Neural cell (in vitro differentiated cells): ENCODE results near the gene SPC24. TPM values are rescaled to one million over a fixed set of nuclear protein-coding genes. Genes with fewer than 3 reads are reported as not detected.

Experiments used
- H2AFZ ChIP-seq: fragments of 200-600, 300-800 bp; sonication (generic), shearing (Covaris generic); 2 replicates; pipeline ENCODE4 v1.6.0; 2014; ENCODE audit warnings: low read depth, mild to moderate bottlenecking, antibody characterized with exemption, low read length, moderate library complexity
- H3F3A ChIP-seq: fragments of 200-600 bp; shearing (Covaris generic); 2 replicates; pipeline ENCODE4 v1.6.1; 2016; ENCODE audit warnings: mild to moderate bottlenecking, moderate library complexity, mixed read lengths, antibody characterized with exemption, low read length; ENCODE audit not compliant: insufficient read depth, poor library complexity, severe bottlenecking
- H3K27ac ChIP-seq: fragments of 200-600, 300-800 bp; sonication (generic), shearing (Covaris generic); 2 replicates; pipeline ENCODE4 v1.5.1; 2014; ENCODE audit warnings: mild to moderate bottlenecking, low read length, moderate library complexity
- H3K27me3 ChIP-seq: fragments of 300-800, 200-600 bp; sonication (generic), shearing (Covaris generic); 2 replicates; pipeline ENCODE4 v1.6.0; 2014; ENCODE audit warnings: mild to moderate bottlenecking, low read depth, low read length, moderate library complexity; ENCODE audit not compliant: insufficient read depth
- H3K36me3 ChIP-seq: fragments of 300-800, 200-600 bp; sonication (generic), shearing (Covaris generic); 2 replicates; pipeline ENCODE4 v1.5.1; 2014; ENCODE audit warnings: mild to moderate bottlenecking, antibody characterized with exemption, low read length, moderate library complexity; ENCODE audit not compliant: insufficient read depth
- H3K4me2 ChIP-seq: fragments of 300-800, 200-600 bp; sonication (generic), shearing (Covaris generic); 2 replicates; pipeline ENCODE4 v1.6.0; 2014; ENCODE audit warnings: mild to moderate bottlenecking, low read length
- H3K4me3 ChIP-seq: fragments of 300-800, 200-600 bp; sonication (generic), shearing (Covaris generic); 2 replicates; pipeline ENCODE4 v1.5.1; 2014; ENCODE audit warnings: mild to moderate bottlenecking, low read length, moderate library complexity
- H3K79me2 ChIP-seq: fragments of 200-600 bp; shearing (Covaris generic); replicated peaks from 2 replicates; pipeline ENCODE4 v1.6.0; 2014; ENCODE audit warnings: mild to moderate bottlenecking, low read length, moderate library complexity; ENCODE audit not compliant: insufficient read depth
- H3K9ac ChIP-seq: fragments of 300-800, 200-600 bp; sonication (generic), shearing (Covaris generic); 2 replicates; pipeline ENCODE4 v1.6.1; 2016; ENCODE audit warnings: mild to moderate bottlenecking, low read length, mixed read lengths
- H3K9me2 ChIP-seq: fragments of 200-600 bp; shearing (Covaris generic); 2 replicates; pipeline ENCODE4 v1.6.1; 2016; ENCODE audit warnings: mild to moderate bottlenecking, low read length, mixed read lengths; ENCODE audit not compliant: insufficient read depth
- H3K9me3 ChIP-seq: fragments of 200-600, 300-800 bp; sonication (generic), shearing (Covaris generic); 2 replicates; pipeline ENCODE4 v1.6.1; 2016; ENCODE audit warnings: mild to moderate bottlenecking, mixed run types, low read length, moderate library complexity, mixed read lengths
- H4K20me1 ChIP-seq: fragments of 200-600 bp; shearing (Covaris generic); 2 replicates; pipeline ENCODE4 v1.6.1; 2016; ENCODE audit warnings: mild to moderate bottlenecking, mixed run types; ENCODE audit not compliant: insufficient read depth
- CTCF ChIP-seq: fragments of 450-650 bp; IDR thresholded peaks from 2 replicates; pipeline ENCODE4 v1.5.1; 2014; ENCODE audit warnings: antibody characterized with exemption, mild to moderate bottlenecking, moderate library complexity; ENCODE audit not compliant: poor library complexity, severe bottlenecking
- EP300 ChIP-seq: fragments of 450-650 bp; conservative IDR thresholded peaks from 2 replicates; pipeline ENCODE4 v1.6.1; 2014; ENCODE audit warnings: antibody characterized with exemption, mild to moderate bottlenecking, moderate library complexity; ENCODE audit not compliant: poor library complexity, severe bottlenecking
- EZH2 ChIP-seq: fragments of 200-600, 300-800 bp; shearing (Covaris generic), sonication (generic); IDR thresholded peaks from 2 replicates; pipeline ENCODE4 v1.6.1; 2014; ENCODE audit warnings: antibody characterized with exemption, low read length, borderline replicate concordance, mild to moderate bottlenecking; ENCODE audit not compliant: insufficient read depth, poor library complexity, severe bottlenecking
- MXI1 ChIP-seq: fragments of 450-650 bp; conservative IDR thresholded peaks from 2 replicates; pipeline ENCODE4 v1.6.1; 2014; ENCODE audit warnings: antibody characterized with exemption, mild to moderate bottlenecking; ENCODE audit not compliant: poor library complexity, severe bottlenecking
- POLR2AphosphoS5 ChIP-seq: IDR thresholded peaks from 2 replicates; pipeline ENCODE4 v1.6.1; 2012
- RAD21 ChIP-seq: fragments of 450-650 bp; conservative IDR thresholded peaks from 2 replicates; pipeline ENCODE4 v1.6.1; 2014; ENCODE audit warnings: antibody characterized with exemption, mild to moderate bottlenecking, moderate library complexity
- SMC3 ChIP-seq: fragments of 450-650 bp; conservative IDR thresholded peaks from 2 replicates; pipeline ENCODE4 v1.6.1; 2014; ENCODE audit warnings: antibody characterized with exemption, mild to moderate bottlenecking, moderate library complexity; ENCODE audit not compliant: poor library complexity
- TAF1 ChIP-seq: IDR thresholded peaks from 2 replicates; pipeline ENCODE4 v1.6.1; 2012; ENCODE audit warnings: low read depth
- polyA plus RNA-seq: library from polyadenylated mRNA; depleted of rRNA; stranded (reverse); fragments of >200 nt; gene quantifications from 2 replicates; pipeline ENCODE4 v1.2.3, GENCODE V29; 2014
- TF ChIP-seq, protein P1 (sequence below): IDR thresholded peaks from 2 replicates; pipeline ENCODE4 v1.6.1; 2012; ENCODE audit warnings: borderline replicate concordance

SPC24 gene
- polyA plus RNA-seq, 1 donor from 2014 or later, result 0.40 TPM

DNA sequence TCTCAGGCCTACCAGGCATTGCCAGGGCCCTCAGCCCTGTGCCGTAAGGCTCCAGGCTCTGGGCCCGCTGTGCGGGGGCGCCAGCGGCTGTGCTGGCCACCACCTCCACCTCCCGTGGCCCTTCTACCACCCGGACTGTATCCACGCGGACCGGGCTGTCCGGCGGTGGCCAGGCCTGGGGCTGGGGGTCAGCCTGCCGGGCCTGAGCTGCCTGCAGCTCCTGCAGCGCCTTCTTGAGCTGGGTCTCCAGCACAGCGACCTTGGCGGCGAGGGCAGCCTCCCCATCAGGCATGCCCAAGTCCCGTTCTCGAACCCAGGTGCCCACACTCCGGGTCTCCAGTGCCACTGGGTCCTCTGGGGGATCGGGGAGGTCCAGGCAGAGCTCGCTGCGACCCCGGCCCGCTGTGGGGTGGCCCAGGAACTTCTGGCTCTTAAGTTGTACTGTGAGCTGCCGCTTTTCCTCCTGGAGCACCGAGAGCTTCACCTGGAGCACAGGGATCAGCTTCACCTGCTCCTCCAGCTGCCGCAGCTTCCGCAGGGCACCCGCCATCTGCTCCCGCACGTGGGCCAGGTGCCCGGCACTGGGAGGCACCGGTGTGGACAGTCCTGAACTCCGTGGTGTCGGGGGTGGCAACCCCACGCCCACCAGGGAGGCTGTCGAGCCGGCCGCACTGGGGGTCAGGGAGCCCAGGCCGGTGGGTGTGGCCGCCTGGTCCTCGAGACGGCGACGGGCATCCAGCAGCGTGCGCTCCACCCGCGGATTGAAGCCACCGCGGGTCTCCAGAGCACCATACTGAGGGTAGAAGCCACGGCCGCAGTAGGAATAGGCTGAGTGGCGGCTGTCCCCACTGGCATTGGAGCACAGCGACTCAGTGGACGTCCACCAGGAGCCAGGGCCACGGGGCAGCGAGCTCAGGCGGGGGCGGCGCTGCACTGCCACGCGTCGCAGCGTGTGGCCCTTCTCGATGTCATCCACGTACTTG, 37.7 kb upstream of the SPC24 start:
- H3K27ac ChIP-seq, result no peak overlapping the region
- no peaks in the 10 kb centered on the region for H3K9me3 ChIP-seq
- H3K79me2 ChIP-seq, result no peaks in the 10 kb centered on the region
- TF ChIP-seq TAF1 (no peak), EZH2 (no peak), MXI1 (no peak), RAD21 (no peak), SMC3 (no peak), CTCF (no peak), POLR2AphosphoS5 (no peak), EP300 (no peak)
- TF ChIP-seq, protein P1, sequence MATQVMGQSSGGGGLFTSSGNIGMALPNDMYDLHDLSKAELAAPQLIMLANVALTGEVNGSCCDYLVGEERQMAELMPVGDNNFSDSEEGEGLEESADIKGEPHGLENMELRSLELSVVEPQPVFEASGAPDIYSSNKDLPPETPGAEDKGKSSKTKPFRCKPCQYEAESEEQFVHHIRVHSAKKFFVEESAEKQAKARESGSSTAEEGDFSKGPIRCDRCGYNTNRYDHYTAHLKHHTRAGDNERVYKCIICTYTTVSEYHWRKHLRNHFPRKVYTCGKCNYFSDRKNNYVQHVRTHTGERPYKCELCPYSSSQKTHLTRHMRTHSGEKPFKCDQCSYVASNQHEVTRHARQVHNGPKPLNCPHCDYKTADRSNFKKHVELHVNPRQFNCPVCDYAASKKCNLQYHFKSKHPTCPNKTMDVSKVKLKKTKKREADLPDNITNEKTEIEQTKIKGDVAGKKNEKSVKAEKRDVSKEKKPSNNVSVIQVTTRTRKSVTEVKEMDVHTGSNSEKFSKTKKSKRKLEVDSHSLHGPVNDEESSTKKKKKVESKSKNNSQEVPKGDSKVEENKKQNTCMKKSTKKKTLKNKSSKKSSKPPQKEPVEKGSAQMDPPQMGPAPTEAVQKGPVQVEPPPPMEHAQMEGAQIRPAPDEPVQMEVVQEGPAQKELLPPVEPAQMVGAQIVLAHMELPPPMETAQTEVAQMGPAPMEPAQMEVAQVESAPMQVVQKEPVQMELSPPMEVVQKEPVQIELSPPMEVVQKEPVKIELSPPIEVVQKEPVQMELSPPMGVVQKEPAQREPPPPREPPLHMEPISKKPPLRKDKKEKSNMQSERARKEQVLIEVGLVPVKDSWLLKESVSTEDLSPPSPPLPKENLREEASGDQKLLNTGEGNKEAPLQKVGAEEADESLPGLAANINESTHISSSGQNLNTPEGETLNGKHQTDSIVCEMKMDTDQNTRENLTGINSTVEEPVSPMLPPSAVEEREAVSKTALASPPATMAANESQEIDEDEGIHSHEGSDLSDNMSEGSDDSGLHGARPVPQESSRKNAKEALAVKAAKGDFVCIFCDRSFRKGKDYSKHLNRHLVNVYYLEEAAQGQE, result no peak
- H3F3A ChIP-seq, result no peaks in the 10 kb centered on the region
- H3K36me3 ChIP-seq, result no peaks in the 10 kb centered on the region
- H3K4me2 ChIP-seq, result no peak overlapping the region
- no peak overlapping the region for H3K9ac ChIP-seq
- H3K9me2 ChIP-seq, result no peaks in the 10 kb centered on the region
- no peaks in the 10 kb centered on the region for H4K20me1 ChIP-seq
- H3K27me3 ChIP-seq, result peaks cover 10% of the 10 kb centered on the region
- no peak overlapping the region for H3K4me3 ChIP-seq
- H2AFZ ChIP-seq, result no peak overlapping the region

GRCh38 chr19:11191934-11192333, 36.4 kb upstream of the SPC24 start:
- H4K20me1 ChIP-seq, result no peaks in the 10 kb centered on the region
- no peak overlapping the region for H3K4me3 ChIP-seq
- H2AFZ ChIP-seq, result no peak overlapping the region
- peaks cover 7% of the 10 kb centered on the region for H3K27me3 ChIP-seq
- H3K9ac ChIP-seq, result no peak overlapping the region
- TF ChIP-seq CTCF (no peak), SMC3 (no peak), MXI1 (no peak), EZH2 (no peak), EP300 (no peak), POLR2AphosphoS5 (no peak), TAF1 (no peak), RAD21 (no peak)
- TF ChIP-seq, protein P1, result no peak
- no peak overlapping the region for H3K4me2 ChIP-seq
- no peaks in the 10 kb centered on the region for H3K79me2 ChIP-seq
- H3K36me3 ChIP-seq, result no peaks in the 10 kb centered on the region
- H3F3A ChIP-seq, result no peaks in the 10 kb centered on the region
- no peak overlapping the region for H3K27ac ChIP-seq
- H3K9me2 ChIP-seq, result no peaks in the 10 kb centered on the region
- no peaks in the 10 kb centered on the region for H3K9me3 ChIP-seq
